Lower lobe of right lung (tissue), 2 donors: ENCODE data around the gene MACROH2A1. TPM values are rescaled to one million over a fixed set of nuclear protein-coding genes. Genes with fewer than 3 reads are reported as not detected.

Experiments
- ATAC-seq, 2 donors: fragments of 200-7000 bp; cut with Tn5 transposase; one replicate each; pipeline ENCODE4 v1.9.1; 2020 to 2022; ENCODE audit warnings: mild to moderate bottlenecking in 2 of 2, moderate library complexity in 2 of 2
- DNase-seq: peaks from one replicate; pipeline ENCODE4 v3.0.0-alpha.2; 2020
- H3K27ac ChIP-seq: fragments of 200-600 bp; one replicate; pipeline ENCODE4 v1.8.0; 2022
- H3K27me3 ChIP-seq: fragments of 200-600 bp; one replicate; pipeline ENCODE4 v1.8.0; 2022; ENCODE audit warnings: low read depth
- H3K36me3 ChIP-seq: fragments of 200-600 bp; one replicate; pipeline ENCODE4 v1.8.0; 2022; ENCODE audit warnings: mild to moderate bottlenecking
- H3K4me1 ChIP-seq: fragments of 200-600 bp; one replicate; pipeline ENCODE4 v1.8.0; 2022
- H3K4me3 ChIP-seq: fragments of 200-600 bp; one replicate; pipeline ENCODE4 v1.8.0; 2022; ENCODE audit warnings: mild to moderate bottlenecking
- H3K9me3 ChIP-seq: fragments of 200-600 bp; one replicate; pipeline ENCODE4 v1.8.0; 2022
- intact Hi-C: fragments of 100-400 bp; cut with DNase I; formaldehyde crosslinking; loops from one replicate; pipeline ENCODE4 v1.11.0; 2022
- total RNA-seq: library from RNA; stranded (reverse); fragmentation: NEBNext Ultra II Directional; extraction: Animal tissue kit (Norgen Biotek cat#: 25700); gene quantifications from one replicate; pipeline ENCODE4 v1.2.1, GENCODE V29; 2021
- TF ChIP-seq, protein P1 (sequence below): fragments of 200-600 bp; IDR thresholded peaks from one replicate; pipeline ENCODE4 v1.8.0; 2022; ENCODE audit warnings: antibody characterized with exemption, mild to moderate bottlenecking
- donor health status: DM: no; HTN: yes; CAD: no; lungs with severe emphysema.

MACROH2A1 gene
- total RNA-seq, 1 donor from 2014 or later: 258 TPM

DNA sequence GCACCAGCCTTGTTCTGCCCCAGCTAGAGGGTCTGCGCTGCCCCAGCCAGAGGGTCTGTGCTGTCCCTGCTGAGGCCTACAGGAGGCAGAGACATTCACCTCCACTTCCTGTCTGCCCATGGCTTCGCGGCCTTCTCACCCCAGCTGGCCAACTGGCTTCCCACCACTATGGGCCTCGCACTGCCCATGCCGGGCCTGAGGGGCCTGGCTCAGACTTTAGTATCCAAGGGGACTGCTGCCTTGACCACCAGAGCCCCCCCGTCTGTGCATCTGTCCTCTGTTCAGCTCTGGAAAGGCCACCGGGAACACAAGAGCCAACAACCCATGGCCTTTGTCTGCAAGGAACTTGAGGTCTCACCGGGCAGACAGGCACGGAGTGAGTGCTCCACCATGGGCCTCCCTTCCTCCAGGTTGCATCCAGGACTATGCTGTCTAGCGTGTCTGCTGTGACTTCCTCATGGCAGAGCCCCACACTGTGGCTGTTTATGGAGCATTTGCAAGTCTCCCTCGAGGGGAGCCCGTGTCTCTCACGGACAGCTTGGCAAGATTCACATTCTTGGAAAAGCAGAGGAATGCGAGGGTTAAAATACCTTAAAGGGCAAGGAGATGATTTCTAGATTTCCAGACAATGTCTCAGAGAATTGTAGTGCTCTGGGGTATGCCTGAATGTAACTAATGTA is 46.4 kb upstream of the MACROH2A1 start:
- no peaks in the 10 kb centered on the region for H3K36me3 ChIP-seq
- H3K27ac ChIP-seq: no peak overlapping the region
- H3K9me3 ChIP-seq: no peaks in the 10 kb centered on the region
- H3K27me3 ChIP-seq: no peaks in the 10 kb centered on the region
- TF ChIP-seq, protein P1, sequence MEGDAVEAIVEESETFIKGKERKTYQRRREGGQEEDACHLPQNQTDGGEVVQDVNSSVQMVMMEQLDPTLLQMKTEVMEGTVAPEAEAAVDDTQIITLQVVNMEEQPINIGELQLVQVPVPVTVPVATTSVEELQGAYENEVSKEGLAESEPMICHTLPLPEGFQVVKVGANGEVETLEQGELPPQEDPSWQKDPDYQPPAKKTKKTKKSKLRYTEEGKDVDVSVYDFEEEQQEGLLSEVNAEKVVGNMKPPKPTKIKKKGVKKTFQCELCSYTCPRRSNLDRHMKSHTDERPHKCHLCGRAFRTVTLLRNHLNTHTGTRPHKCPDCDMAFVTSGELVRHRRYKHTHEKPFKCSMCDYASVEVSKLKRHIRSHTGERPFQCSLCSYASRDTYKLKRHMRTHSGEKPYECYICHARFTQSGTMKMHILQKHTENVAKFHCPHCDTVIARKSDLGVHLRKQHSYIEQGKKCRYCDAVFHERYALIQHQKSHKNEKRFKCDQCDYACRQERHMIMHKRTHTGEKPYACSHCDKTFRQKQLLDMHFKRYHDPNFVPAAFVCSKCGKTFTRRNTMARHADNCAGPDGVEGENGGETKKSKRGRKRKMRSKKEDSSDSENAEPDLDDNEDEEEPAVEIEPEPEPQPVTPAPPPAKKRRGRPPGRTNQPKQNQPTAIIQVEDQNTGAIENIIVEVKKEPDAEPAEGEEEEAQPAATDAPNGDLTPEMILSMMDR: no peak
- H3K4me3 ChIP-seq: no peak overlapping the region
- intact Hi-C loops: no loop called here
- no peak for ATAC-seq
- peaks cover 26% of the 10 kb centered on the region for H3K4me1 ChIP-seq
- no peak for DNase-seq

DNA sequence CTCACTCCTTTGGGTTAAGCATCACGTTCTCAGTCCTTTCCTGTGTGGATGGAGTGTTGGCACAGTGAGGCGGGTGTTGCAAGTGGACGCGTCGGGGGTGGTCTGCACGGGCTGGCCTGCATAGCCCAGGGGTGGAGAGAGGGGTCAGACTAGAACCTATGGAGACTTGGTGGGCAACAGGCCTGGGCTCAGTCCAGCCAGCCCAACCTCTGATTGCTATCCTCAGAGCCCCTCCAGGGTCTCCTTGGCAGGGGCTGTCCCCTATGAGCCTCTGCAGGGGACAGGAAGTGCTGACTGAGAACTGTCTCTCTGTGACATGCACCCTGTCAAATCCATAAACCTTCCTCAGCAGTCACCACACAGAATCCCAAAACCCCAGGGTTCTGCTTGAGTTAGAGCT is 45.9 kb upstream of the MACROH2A1 start:
- H3K36me3 ChIP-seq: no peaks in the 10 kb centered on the region
- intact Hi-C loops: no loop called here
- H3K4me3 ChIP-seq: no peak overlapping the region
- ATAC-seq (no peak), DNase-seq (no peak)
- TF ChIP-seq, protein P1: no peak
- no peak overlapping the region for H3K27ac ChIP-seq
- H3K27me3 ChIP-seq: no peaks in the 10 kb centered on the region
- H3K9me3 ChIP-seq: no peaks in the 10 kb centered on the region
- H3K4me1 ChIP-seq: peaks cover 26% of the 10 kb centered on the region

DNA sequence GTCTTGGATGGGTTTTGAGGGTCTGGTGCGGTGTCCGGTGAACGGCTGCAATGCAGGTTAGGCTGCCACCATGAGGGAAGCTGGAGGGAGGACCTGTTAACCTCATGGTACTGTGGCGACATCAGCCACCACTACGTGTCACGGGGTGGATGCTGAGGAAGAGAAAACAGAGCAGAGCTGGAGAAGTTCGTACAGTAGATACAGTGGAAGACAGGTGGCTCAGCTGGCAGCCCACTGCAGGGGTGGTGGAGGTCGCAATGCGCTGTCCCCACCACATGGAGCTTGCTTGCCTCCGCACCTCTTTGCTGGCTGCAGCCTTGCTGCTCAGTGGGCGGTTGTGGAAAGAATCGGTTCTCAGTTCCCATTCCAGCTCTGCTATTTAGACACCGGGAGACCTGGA is 45.3 kb upstream of the MACROH2A1 start:
- DNase-seq (no peak), ATAC-seq (no peak)
- TF ChIP-seq, protein P1: no peak
- H3K36me3 ChIP-seq: no peaks in the 10 kb centered on the region
- no peaks in the 10 kb centered on the region for H3K9me3 ChIP-seq
- H3K4me1 ChIP-seq: peaks cover 26% of the 10 kb centered on the region
- intact Hi-C loops: no loop called here
- no peak overlapping the region for H3K27ac ChIP-seq
- no peaks in the 10 kb centered on the region for H3K27me3 ChIP-seq
- H3K4me3 ChIP-seq: no peak overlapping the region

DNA sequence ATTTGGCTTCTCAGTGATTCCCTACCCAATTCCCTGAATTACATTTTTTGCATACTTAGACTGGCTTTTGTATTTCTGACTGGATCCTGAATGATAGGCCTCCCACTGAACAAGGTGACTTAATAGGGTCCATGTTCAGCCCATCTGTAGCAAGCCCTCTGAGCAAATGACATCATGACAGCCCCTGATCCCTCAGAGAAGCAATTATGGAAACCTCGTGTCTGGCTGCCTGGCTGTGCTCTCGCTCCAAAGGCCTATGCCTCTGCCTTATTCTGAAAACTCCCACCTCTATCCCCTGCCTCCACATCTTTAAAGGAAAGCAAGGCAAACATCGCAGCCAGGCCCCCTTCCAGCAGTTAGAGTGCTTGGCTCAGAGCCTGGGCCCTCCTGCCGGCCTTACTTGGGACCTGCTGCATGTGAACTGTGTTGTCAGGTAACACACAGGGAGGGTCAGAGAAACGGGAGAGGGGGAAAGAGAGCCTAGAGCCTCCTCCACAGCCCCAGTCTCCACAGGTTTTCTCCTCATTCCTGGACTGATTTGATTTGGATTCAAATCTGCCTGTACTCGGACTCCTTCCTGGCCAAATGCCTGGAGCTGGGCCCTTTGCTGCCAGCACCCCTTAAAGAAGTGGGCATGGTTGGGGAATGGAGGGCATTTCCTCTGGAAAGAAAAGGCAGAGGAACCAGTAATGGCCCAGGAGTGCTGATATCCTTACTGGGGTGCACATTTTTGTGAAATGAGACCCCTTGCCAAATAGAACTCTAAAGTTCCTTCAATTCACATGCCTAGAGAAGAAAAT is 44.3 kb upstream of the MACROH2A1 start:
- intact Hi-C loops: no loop called here
- no peak overlapping the region for H3K4me3 ChIP-seq
- H3K9me3 ChIP-seq: no peaks in the 10 kb centered on the region
- peaks cover 28% of the 10 kb centered on the region for H3K4me1 ChIP-seq
- TF ChIP-seq, protein P1: no peak
- ATAC-seq (no peak), DNase-seq (no peak)
- H3K36me3 ChIP-seq: no peaks in the 10 kb centered on the region
- peak overlapping the region; percentile 36 for H3K27ac ChIP-seq
- H3K27me3 ChIP-seq: no peaks in the 10 kb centered on the region

DNA sequence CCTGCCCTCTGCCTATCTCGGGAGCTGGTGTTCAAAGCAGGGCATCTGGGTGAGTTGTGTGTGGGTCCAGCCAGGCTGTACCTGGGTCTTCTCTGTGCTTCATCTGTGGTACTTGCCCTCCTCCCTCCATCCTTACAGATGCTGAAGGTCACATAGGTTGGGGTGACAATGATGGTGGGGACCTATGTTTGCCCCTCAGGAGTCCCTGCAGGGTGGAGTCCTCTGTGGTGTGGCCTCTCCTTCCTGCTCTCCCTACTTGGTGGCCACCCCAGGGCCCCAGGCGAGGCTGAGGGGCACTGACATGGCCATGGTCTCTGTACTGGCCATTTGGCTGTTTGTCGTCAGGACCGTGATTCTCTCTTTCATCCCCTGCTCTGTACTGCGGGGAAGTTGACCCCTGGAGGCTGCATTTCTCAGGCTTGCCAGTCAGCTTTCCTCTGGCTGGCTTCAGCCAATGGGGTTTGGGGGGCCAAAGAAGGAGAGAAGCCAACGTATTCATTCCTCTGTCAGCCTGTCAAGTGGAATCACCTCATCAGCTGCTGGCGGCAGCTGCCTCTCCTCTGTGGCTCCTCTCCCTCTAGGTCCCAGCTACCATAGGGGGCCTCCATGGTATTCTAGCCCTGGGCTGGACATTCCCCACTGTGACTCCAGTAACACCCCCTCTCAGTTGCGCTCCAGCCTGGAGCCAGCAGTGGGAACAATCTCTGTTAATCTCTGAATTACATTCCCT is 43.6 kb upstream of the MACROH2A1 start:
- TF ChIP-seq, protein P1: no peak
- peaks cover 35% of the 10 kb centered on the region for H3K4me1 ChIP-seq
- no peaks in the 10 kb centered on the region for H3K27me3 ChIP-seq
- no peaks in the 10 kb centered on the region for H3K36me3 ChIP-seq
- peak overlapping the region; percentile 64 for H3K27ac ChIP-seq
- H3K4me3 ChIP-seq: no peak overlapping the region
- intact Hi-C loops: no loop called here
- ATAC-seq (peak in 1 of 2 donors; percentile 40), DNase-seq (no peak)
- no peaks in the 10 kb centered on the region for H3K9me3 ChIP-seq
